NOMO-1 treated with DMSO at 0.1 percent for 48 hours (cell line): ENCODE data around the gene PALM.
"Not testable (repeated sequence)": the region's sequence is repeated elsewhere in the genome, so short reads cannot be mapped to it uniquely, and the experiment has no call there.

ENCODE experiments used
- DNase-seq: peaks from one replicate; lab custom pipeline; 2025; ENCODE audit not compliant: unreplicated experiment; lab: John Stamatoyannopoulos, UW

PALM gene

GRCh38 chr19:703651-704446 is 4.9 kb upstream of the PALM start:
- peak; percentile 98 for DNase-seq

GRCh38 chr19:704447-704741 is 4.3 kb upstream of the PALM start:
- no peak for DNase-seq

GRCh38 chr19:709196-709964 is 645 bp downstream of the PALM start:
- DNase-seq: no peak

- no peak for DNase-seq
These were observed 1.3 kb downstream of the PALM start for GRCh38 chr19:709965-710571.

- no peak for DNase-seq
These were observed 2.0 kb downstream of the PALM start for GRCh38 chr19:710767-711166.

GRCh38 chr19:711254-711653 is 2.5 kb downstream of the PALM start:
- no peak for DNase-seq

- no peak for DNase-seq
These were observed 6.6 kb downstream of the PALM start for GRCh38 chr19:715347-715746.

- DNase-seq: no peak
These were observed 9.7 kb downstream of the PALM start for GRCh38 chr19:718251-718951.

GRCh38 chr19:718991-719512 is 10.3 kb downstream of the PALM start:
- peak; percentile 11 for DNase-seq

- DNase-seq: no peak
These were observed 11.1 kb downstream of the PALM start for GRCh38 chr19:719636-720344.

- DNase-seq: no peak
These were observed 11.8 kb downstream of the PALM start for GRCh38 chr19:720345-721160.

- no peak for DNase-seq
These were observed 13.9 kb downstream of the PALM start for GRCh38 chr19:722553-723101.

GRCh38 chr19:723247-723646 is 14.5 kb downstream of the PALM start:
- DNase-seq: no peak

GRCh38 chr19:723714-724113 is 15.0 kb downstream of the PALM start:
- no peak for DNase-seq

GRCh38 chr19:725461-726089 is 16.8 kb downstream of the PALM start:
- DNase-seq: no peak

- DNase-seq: no peak
These were observed 18.5 kb downstream of the PALM start for GRCh38 chr19:726993-727956.

GRCh38 chr19:728011-728410 is 19.3 kb downstream of the PALM start:
- DNase-seq: no peak

GRCh38 chr19:729564-729963 is 20.8 kb downstream of the PALM start:
- not testable (repeated sequence) for DNase-seq
